ENCODE measurements around the gene TRIP11. TPM values are rescaled to one million over a fixed set of nuclear protein-coding genes. Genes with fewer than 3 reads are reported as not detected.
A peak's percentile ranks its signal among the peaks of the same experiment; 100 is the strongest.

The TRIP11 gene
- total RNA-seq, 1 experiment from 2014 or later = 43.4 TPM

GRCh38 chr14:92037989-92038388 lies 1.9 kb downstream of the TRIP11 start:
- H3K4me1 ChIP-seq = peaks cover 9% of the 10 kb centered on the region
- Mint-ChIP-seq H3K9me3 (ENCODE audit: unreplicated experiment) (peaks cover 10% of the 10 kb centered on the region), H3K4me1 (ENCODE audit: low read depth, unreplicated experiment) (peaks cover 13% of the 10 kb centered on the region), H3K36me3 (ENCODE audit: insufficient read depth, unreplicated experiment) (peaks cover 24% of the 10 kb centered on the region), H3K4me3 (ENCODE audit: unreplicated experiment) (peak overlapping the region; percentile 95), H3K27me3 (ENCODE audit: insufficient read depth, unreplicated experiment) (no peaks in the 10 kb centered on the region), H3K27ac (ENCODE audit: unreplicated experiment) (peak overlapping the region; percentile 77)
- H3K36me3 ChIP-seq (ENCODE audit: control insufficient read depth, insufficient read depth, low read length) = no peaks in the 10 kb centered on the region; the same call in 1 of the 2 replicates
- no peak for DNase-seq
- BruUV-seq (replicated peaks) = no TSS peak
- ChIA-PET CTCF (no interaction called here), POLR2A (no interaction called here)
- H3K4me3 ChIP-seq (ENCODE audit: low read depth, low read length) = no peak overlapping the region
- no peak for TF ChIP-seq CTCF (IDR thresholded peaks at IDR 0.05; ENCODE audit: insufficient read depth in 1 of 2, low read depth in 1 of 2, low read length in 1 of 2, severe bottlenecking in 1 of 2, unreplicated experiment in 1 of 2)
- intact Hi-C loops (cut with micrococcal nuclease; ENCODE audit: unreplicated experiment) = no loop called here
- H3K27me3 ChIP-seq (replicated peaks; ENCODE audit: control insufficient read depth, insufficient read depth, low read length) = no peaks in the 10 kb centered on the region
- H3K9me3 ChIP-seq = 0 out of 2 replicates have a peak, but pooled peaks cover 6% of the 10 kb centered on the region

- BruUV-seq (replicated peaks) = no TSS peak
- TF ChIP-seq CTCF (IDR thresholded peaks at IDR 0.05; ENCODE audit: insufficient read depth in 1 of 2, low read depth in 1 of 2, low read length in 1 of 2, severe bottlenecking in 1 of 2, unreplicated experiment in 1 of 2) = no peak
- Histone ChIP-seq H3K9me3 (0 out of 2 replicates have a peak, but pooled peaks cover 6% of the 10 kb centered on the region), H3K27me3 (replicated peaks; ENCODE audit: control insufficient read depth, insufficient read depth, low read length) (no peaks in the 10 kb centered on the region), H3K4me1 (peaks cover 9% of the 10 kb centered on the region), H3K36me3 (ENCODE audit: control insufficient read depth, insufficient read depth, low read length) (no peaks in the 10 kb centered on the region; the same call in 1 of the 2 replicates), H3K4me3 (ENCODE audit: low read depth, low read length) (no peak overlapping the region)
- intact Hi-C loops (cut with micrococcal nuclease; ENCODE audit: unreplicated experiment) = no loop called here
- H3K27me3 Mint-ChIP-seq (ENCODE audit: insufficient read depth, unreplicated experiment) = no peaks in the 10 kb centered on the region
- no peak overlapping the region for H3K4me3 Mint-ChIP-seq (ENCODE audit: unreplicated experiment)
- peaks cover 10% of the 10 kb centered on the region for H3K9me3 Mint-ChIP-seq (ENCODE audit: unreplicated experiment)
- peaks cover 28% of the 10 kb centered on the region for H3K36me3 Mint-ChIP-seq (ENCODE audit: insufficient read depth, unreplicated experiment)
- DNase-seq = no peak
- H3K27ac Mint-ChIP-seq (ENCODE audit: unreplicated experiment) = no peak overlapping the region
- POLR2A ChIA-PET = no interaction called here
- H3K4me1 Mint-ChIP-seq (ENCODE audit: low read depth, unreplicated experiment) = peaks cover 13% of the 10 kb centered on the region
- CTCF ChIA-PET = no interaction called here
Measured at GRCh38 chr14:92035890-92036289, 4.0 kb downstream of the TRIP11 start.

- no peak overlapping the region for H3K4me3 ChIP-seq (ENCODE audit: low read depth, low read length)
- CTCF ChIA-PET = no interaction called here
- no peak overlapping the region for H3K4me3 Mint-ChIP-seq (ENCODE audit: unreplicated experiment)
- no peaks in the 10 kb centered on the region; the same call in 1 of the 2 replicates for H3K36me3 ChIP-seq (ENCODE audit: control insufficient read depth, insufficient read depth, low read length)
- POLR2A ChIA-PET = no interaction called here
- no peaks in the 10 kb centered on the region for H3K27me3 ChIP-seq (replicated peaks; ENCODE audit: control insufficient read depth, insufficient read depth, low read length)
- intact Hi-C loops (cut with micrococcal nuclease; ENCODE audit: unreplicated experiment) = no loop called here
- no TSS peak for BruUV-seq (replicated peaks)
- no peak for TF ChIP-seq CTCF (IDR thresholded peaks at IDR 0.05; ENCODE audit: insufficient read depth in 1 of 2, low read depth in 1 of 2, low read length in 1 of 2, severe bottlenecking in 1 of 2, unreplicated experiment in 1 of 2)
- no peak overlapping the region for H3K27ac Mint-ChIP-seq (ENCODE audit: unreplicated experiment)
- 0 out of 2 replicates have a peak, but pooled peaks cover 6% of the 10 kb centered on the region for H3K9me3 ChIP-seq
- no peaks in the 10 kb centered on the region for H3K27me3 Mint-ChIP-seq (ENCODE audit: insufficient read depth, unreplicated experiment)
- peaks cover 13% of the 10 kb centered on the region for H3K4me1 Mint-ChIP-seq (ENCODE audit: low read depth, unreplicated experiment)
- DNase-seq = no peak
- peaks cover 10% of the 10 kb centered on the region for H3K9me3 Mint-ChIP-seq (ENCODE audit: unreplicated experiment)
- H3K36me3 Mint-ChIP-seq (ENCODE audit: insufficient read depth, unreplicated experiment) = peaks cover 26% of the 10 kb centered on the region
- H3K4me1 ChIP-seq = peaks cover 9% of the 10 kb centered on the region
Measured at GRCh38 chr14:92033906-92034687, 5.8 kb downstream of the TRIP11 start.
